HG03439 (cell line): ENCODE measurements around the gene NCKAP5L.

Source experiments
- ATAC-seq: cut with Tn5 transposase; IDR thresholded peaks from one replicate; pipeline ENCODE4 v1.9.1; 2021; ENCODE audit warnings: mild to moderate bottlenecking, moderate library complexity; ENCODE audit not compliant: unreplicated experiment

NCKAP5L gene

DNA sequence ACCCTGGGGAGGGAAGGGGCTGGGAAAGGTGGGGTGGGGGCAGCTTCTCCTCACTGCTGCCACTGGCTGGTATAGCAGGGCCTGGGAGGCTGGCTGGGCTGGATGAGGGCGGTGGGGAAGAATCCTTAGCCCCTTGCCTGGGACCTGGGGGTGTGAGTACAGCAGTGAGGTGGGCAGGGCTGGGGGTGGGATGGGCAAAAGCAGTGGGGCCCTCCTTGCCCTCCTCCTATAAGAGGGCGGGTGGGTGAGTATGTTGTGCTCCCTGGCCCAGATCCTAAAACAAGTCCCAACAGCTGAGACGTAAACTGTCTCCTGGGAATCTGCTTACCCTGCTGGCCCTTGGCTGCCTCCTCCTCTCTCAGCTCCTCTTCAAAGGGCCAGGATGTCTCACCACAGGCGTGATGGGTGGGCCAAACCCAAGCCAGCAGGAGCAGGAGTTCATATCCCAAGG is 2.2 kb downstream of the NCKAP5L start:
- ATAC-seq = no peak

- no peak for ATAC-seq
These were observed 2.7 kb downstream of the NCKAP5L start for GRCh38 chr12:49825360-49825970.

DNA sequence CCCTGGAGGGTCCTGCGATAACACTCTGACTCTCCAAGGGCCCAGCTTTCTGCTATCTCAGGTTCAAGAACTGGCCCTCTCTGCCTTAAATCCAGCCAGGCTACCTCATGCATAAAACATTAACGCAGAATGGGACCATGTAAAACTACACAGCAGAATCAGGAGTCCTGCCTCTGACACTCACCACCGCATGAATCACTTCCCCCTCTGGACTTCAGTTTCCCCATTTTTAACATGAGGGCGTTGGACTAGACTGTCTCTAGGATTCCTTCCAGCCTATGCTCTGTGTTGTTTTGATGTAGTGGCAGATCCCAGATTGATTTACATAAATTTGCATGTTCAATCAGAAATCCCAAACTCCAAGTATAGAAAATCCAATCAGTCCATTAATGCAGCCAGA is 3.3 kb downstream of the NCKAP5L start:
- no peak for ATAC-seq

GRCh38 chr12:49824416-49824815 is 3.8 kb downstream of the NCKAP5L start:
- no peak for ATAC-seq

GRCh38 chr12:49823951-49824350 is 4.3 kb downstream of the NCKAP5L start:
- ATAC-seq = no peak

- ATAC-seq = no peak
These were observed 4.9 kb downstream of the NCKAP5L start for GRCh38 chr12:49823350-49823749.

- no peak for ATAC-seq
These were observed 6.6 kb downstream of the NCKAP5L start for GRCh38 chr12:49821373-49822287.

- no peak for ATAC-seq
These were observed 8.4 kb downstream of the NCKAP5L start for GRCh38 chr12:49819786-49820185.

- ATAC-seq = no peak
These were observed 9.8 kb downstream of the NCKAP5L start for GRCh38 chr12:49818241-49818895.

- ATAC-seq = no peak
These were observed 15.1 kb downstream of the NCKAP5L start for GRCh38 chr12:49813131-49813530.

DNA sequence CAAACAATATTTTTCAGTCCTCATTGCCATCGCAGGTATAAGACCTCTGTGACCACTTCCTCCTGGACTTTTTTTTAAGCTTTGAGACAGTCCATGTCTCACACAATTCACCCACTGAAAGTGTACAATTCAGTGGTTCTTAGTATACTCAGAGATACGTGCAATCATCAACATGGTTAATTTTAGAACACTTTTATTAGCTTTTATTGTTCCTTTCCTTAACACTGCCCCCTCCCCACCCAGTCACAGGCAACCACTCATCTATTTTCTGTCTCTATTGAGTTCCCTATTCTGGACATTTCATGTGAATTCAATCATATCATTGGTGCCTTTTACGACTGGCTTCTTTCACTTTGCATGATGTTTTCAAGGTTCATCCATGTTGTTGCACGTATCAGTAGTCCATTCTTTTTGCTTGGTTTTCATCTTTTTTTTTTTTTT is 16.2 kb downstream of the NCKAP5L start:
- no peak for ATAC-seq

- ATAC-seq = no peak
These were observed 17.1 kb downstream of the NCKAP5L start for GRCh38 chr12:49811136-49811535.

DNA sequence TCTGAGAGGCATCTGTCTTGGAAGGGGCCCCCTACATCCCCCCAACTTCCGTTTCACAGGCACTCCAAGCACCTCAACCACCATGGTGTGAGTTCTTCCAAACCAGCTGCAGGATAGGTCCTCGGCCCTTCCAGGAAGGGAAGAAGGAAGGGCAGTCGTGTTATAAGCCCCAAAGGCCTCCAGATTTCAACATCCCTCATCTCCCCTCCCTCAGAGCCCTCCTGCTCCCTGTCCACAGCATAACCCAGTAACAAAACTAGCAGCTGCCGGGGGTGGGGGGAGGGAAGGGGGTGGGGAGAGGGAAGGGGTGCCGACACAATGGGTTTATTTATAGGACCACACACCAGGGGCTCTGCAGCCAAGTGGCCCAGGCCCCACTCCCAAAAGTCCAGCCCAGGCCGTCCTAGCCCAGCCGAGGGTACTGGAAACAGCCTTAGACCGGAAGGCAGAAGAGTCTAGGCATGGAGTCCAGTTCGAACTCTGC is 18.3 kb downstream of the NCKAP5L start:
- no peak for ATAC-seq

DNA sequence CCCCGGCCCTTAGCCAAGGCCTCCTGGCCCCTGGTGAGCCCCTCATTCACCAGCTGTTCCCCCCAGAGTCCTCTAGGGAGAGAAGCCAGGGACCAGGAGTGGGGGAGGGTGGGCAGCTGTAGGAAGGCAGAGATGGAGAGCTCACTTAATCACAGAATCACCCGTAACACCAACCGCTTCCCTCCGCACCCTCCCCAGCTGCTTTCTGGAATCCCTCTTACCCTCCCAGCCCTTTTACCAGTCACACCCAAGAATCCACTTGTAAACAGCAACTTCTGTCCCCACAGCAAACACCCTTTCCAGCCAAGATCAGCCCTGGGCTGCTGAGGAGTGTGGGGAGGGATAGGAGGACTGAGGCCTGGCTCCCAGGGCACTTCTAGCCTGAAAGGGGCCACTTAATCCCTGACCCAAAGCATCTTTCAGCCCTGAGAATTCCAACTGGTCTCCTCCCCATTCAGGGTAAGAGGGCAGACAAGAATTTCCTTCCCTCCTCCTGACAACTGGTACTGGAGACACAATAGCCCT is 18.8 kb downstream of the NCKAP5L start:
- no peak for ATAC-seq

DNA sequence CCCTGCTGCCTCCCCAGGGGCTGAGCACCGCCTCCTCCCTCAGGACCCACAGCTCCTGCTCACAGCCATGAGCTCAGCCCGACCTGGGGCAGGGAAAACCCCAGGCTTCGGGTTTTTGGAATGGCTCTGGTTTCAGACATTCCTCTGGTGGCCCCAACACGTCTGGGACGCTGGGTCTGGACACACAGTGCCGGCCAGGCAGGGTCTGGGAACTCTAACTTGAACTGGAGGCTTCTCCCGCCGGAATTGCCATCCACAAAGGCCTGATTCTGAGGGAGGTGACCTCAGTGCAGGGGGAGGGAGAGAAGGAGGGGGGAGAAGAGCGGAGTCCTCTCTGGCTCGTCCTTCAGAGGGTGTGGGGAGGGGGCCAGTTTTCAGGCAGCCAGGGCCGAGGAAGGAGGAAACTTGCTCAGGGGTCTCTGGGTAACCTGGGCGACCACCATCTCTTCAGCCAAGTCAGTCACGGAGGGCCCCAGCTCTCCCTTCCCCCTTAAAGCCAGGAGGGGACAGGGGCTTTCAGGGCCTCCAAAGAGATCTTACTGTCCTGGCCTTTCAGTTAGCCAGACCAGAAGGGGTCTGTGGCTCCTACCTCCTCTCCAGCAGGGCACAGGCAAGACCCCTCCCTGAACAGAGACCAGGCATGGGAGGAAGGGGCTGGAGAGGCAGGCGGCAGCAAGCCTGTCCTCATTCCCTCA is 19.4 kb downstream of the NCKAP5L start:
- ATAC-seq = no peak

- ATAC-seq = no peak
These were observed 20.1 kb downstream of the NCKAP5L start for GRCh38 chr12:49807991-49808580.

DNA sequence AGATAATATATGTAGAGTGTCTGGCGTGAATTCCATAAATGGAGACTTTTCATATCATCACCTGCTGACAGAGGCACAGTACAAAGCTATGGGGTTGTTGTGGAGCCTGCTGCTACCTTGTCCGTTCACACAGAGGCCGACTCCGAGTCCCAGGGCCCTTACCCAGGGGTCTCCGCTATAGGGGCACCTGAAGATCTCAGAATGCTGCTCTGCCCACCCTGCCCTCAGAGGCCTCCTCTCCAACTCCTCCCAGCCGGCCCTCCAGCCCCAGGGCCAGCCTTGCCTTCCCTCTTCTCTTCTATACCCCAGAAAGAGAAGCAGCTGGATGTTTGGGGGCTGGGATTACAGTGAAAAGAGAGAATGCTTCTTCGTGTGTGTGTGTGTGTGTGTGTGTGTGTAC is 21.3 kb downstream of the NCKAP5L start:
- ATAC-seq = no peak

- no peak for ATAC-seq
These were observed 21.8 kb downstream of the NCKAP5L start for GRCh38 chr12:49806321-49806813.

- ATAC-seq = no peak
These were observed 22.8 kb downstream of the NCKAP5L start for GRCh38 chr12:49805409-49805808.

- no peak for ATAC-seq
These were observed 23.4 kb downstream of the NCKAP5L start for GRCh38 chr12:49804821-49805220.
